Neural crest cell (in vitro differentiated cells): ENCODE data around the gene PADI4. TPM values are rescaled to one million over a fixed set of nuclear protein-coding genes. Genes with fewer than 3 reads are reported as not detected.

Experiments
- DNase-seq: peaks from one replicate; pipeline ENCODE4 v3.0.0; 2021; ENCODE audit warnings: low read depth, mixed read lengths, low spot score
- H3K27ac Mint-ChIP-seq: one replicate; pipeline ENCODE4 v1.8.0; 2021; ENCODE audit warnings: mild to moderate bottlenecking, mixed read lengths; ENCODE audit not compliant: unreplicated experiment
- H3K27me3 Mint-ChIP-seq: 2 replicates; pipeline ENCODE4 v1.8.0; 2021; ENCODE audit warnings: low read depth, mild to moderate bottlenecking, mixed read lengths
- H3K36me3 Mint-ChIP-seq: 2 replicates; pipeline ENCODE4 v1.8.0; 2021; ENCODE audit warnings: low read depth, mild to moderate bottlenecking, mixed read lengths
- H3K4me1 Mint-ChIP-seq: 2 replicates; pipeline ENCODE4 v1.8.0; 2021; ENCODE audit warnings: mixed read lengths
- H3K4me3 Mint-ChIP-seq: one replicate; pipeline ENCODE4 v1.8.0; 2021; ENCODE audit warnings: mild to moderate bottlenecking, mixed read lengths
- H3K9me3 Mint-ChIP-seq: 2 replicates; pipeline ENCODE4 v1.8.0; 2021; ENCODE audit warnings: mixed read lengths
- total RNA-seq: library from RNA; stranded (reverse); gene quantifications from 2 replicates; pipeline ENCODE4 v1.2.1, GENCODE V29; 2021
- TF ChIP-seq, protein P1 (sequence below): fragments of 200-600 bp; sonication (generic); conservative IDR thresholded peaks from 2 replicates; pipeline ENCODE4 v1.5.0; 2021; ENCODE audit warnings: antibody characterized with exemption, mild to moderate bottlenecking

PADI4 gene
- total RNA-seq, 1 donor from 2014 or later, result not detected

DNA sequence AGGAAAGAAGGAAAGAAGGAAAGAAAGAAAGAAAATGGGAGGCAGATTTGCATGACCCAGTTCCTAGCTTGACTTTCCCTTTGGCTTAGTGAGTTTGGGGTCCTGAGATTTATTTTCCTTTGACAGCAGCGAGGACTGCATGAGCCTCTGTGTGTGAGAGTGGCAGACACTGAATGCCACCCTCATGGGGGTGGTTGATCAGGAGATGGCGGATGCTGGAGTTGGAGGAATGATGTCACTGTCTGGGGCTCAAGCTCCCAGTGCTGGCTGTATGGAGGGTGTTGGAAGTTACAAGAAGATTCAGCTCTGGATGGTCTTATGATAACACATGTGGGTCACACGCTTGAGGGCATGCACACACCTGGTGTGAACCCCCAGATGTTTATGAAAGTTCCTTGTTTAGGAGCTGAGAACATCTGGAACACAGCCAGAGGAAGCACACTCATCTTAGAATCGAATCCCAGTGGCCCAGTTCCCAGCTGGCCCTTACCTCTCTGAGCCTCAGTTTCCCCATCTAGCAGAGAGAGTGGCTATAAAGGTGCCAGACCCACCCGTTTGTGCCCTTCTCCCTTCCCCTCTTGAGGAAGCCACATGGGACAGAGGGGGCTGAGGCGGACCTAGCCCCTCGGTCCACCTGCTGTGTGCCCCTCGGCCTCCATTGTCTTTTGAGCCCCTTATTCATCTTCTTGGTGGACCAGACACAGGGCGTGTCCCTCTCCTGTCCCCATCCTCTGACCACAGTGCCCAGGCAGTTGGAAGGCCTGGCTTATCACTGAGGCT lies 5.7 kb downstream of the PADI4 start:
- no peak for DNase-seq
- TF ChIP-seq, protein P1, sequence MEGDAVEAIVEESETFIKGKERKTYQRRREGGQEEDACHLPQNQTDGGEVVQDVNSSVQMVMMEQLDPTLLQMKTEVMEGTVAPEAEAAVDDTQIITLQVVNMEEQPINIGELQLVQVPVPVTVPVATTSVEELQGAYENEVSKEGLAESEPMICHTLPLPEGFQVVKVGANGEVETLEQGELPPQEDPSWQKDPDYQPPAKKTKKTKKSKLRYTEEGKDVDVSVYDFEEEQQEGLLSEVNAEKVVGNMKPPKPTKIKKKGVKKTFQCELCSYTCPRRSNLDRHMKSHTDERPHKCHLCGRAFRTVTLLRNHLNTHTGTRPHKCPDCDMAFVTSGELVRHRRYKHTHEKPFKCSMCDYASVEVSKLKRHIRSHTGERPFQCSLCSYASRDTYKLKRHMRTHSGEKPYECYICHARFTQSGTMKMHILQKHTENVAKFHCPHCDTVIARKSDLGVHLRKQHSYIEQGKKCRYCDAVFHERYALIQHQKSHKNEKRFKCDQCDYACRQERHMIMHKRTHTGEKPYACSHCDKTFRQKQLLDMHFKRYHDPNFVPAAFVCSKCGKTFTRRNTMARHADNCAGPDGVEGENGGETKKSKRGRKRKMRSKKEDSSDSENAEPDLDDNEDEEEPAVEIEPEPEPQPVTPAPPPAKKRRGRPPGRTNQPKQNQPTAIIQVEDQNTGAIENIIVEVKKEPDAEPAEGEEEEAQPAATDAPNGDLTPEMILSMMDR, result no peak
- Mint-ChIP-seq H3K27me3 (peaks cover 25% of the 10 kb centered on the region), H3K4me1 (peaks cover 7% of the 10 kb centered on the region), H3K27ac (peak overlapping the region; percentile 89), H3K9me3 (no peaks in the 10 kb centered on the region), H3K4me3 (no peak overlapping the region), H3K36me3 (no peaks in the 10 kb centered on the region)

DNA sequence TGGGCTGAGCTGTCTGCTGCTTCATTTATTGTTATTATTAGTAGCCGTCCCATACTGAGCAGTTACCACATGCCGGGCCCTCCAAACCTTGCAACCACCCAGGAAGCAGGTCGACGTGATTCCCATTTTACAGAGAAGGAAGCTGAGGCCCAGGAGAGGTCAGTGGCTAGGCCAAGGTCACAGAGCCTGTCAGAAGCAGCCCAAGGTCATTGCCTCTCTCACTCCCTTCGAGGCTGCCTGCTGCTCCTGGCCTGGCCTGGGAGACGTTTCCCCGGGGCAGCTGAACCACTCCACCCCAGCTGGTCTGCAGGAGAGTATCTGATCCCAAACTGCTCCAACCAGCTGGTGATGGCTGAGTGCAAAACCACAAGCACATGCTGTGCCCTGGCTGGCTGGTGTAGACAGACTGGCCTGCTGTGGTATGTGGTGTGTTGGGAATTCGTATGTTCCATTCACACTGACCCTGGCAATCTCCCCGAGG lies 6.5 kb downstream of the PADI4 start:
- H3K27me3 Mint-ChIP-seq, result peaks cover 29% of the 10 kb centered on the region
- no peaks in the 10 kb centered on the region for H3K36me3 Mint-ChIP-seq
- no peaks in the 10 kb centered on the region for H3K9me3 Mint-ChIP-seq
- TF ChIP-seq, protein P1, result no peak
- H3K4me3 Mint-ChIP-seq, result no peak overlapping the region
- H3K4me1 Mint-ChIP-seq, result peaks cover 3% of the 10 kb centered on the region
- no peak overlapping the region for H3K27ac Mint-ChIP-seq
- DNase-seq, result no peak

DNA sequence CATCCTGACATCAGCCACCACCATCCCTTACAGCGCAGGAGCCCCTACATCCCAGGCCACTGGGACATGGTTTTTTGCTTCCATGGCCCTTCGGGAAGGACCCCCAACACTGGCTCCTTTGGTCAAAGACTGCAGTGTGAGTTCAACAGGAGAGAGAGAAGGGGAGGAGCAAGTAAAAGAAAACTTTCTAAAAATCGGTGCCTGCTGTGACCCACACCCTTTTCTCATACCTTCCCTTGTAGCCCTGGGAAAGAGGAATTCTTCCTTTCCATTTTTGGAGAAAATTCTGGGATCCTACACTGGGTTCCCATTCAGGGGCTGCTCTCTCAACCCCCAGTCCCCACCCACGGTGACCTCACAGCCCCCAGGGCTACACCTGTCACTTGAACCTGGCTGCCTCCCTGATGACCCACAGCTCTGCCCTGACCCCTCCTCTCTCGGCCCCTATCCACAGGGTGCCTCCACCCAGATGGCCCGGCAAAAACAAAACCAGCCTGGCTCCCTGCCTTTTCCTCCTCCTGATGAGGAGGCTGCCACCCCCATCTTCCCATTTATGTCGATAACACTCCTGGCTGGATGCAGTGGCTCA lies 7.6 kb downstream of the PADI4 start:
- TF ChIP-seq, protein P1, result no peak
- H3K27ac Mint-ChIP-seq, result no peak overlapping the region
- no peak for DNase-seq
- H3K4me3 Mint-ChIP-seq, result no peak overlapping the region
- H3K4me1 Mint-ChIP-seq, result no peaks in the 10 kb centered on the region
- no peaks in the 10 kb centered on the region for H3K36me3 Mint-ChIP-seq
- H3K9me3 Mint-ChIP-seq, result no peaks in the 10 kb centered on the region
- peaks cover 33% of the 10 kb centered on the region for H3K27me3 Mint-ChIP-seq

DNA sequence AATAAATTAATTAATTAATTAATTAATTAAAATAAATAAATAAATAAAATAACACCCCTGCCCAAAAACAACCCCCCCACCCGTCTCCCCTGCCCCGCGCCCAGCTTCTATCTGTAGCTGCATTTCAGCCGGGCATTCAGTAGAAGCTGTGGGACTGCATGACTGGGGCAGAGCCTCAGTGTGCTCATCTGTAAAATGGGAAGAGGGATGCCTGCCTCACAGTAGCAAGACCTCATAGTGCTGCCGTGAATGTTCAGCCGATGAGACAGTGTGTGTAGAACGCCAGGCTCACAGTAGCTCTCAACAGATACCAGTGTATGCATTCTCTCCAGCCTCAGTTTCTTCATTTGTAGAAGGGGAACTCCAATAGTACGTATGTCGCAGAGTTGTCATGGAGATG lies 8.7 kb downstream of the PADI4 start:
- no peaks in the 10 kb centered on the region for H3K36me3 Mint-ChIP-seq
- H3K4me3 Mint-ChIP-seq, result no peak overlapping the region
- H3K27me3 Mint-ChIP-seq, result peaks cover 33% of the 10 kb centered on the region
- H3K27ac Mint-ChIP-seq, result no peak overlapping the region
- TF ChIP-seq, protein P1, result no peak
- no peak for DNase-seq
- H3K4me1 Mint-ChIP-seq, result no peaks in the 10 kb centered on the region
- no peaks in the 10 kb centered on the region for H3K9me3 Mint-ChIP-seq

DNA sequence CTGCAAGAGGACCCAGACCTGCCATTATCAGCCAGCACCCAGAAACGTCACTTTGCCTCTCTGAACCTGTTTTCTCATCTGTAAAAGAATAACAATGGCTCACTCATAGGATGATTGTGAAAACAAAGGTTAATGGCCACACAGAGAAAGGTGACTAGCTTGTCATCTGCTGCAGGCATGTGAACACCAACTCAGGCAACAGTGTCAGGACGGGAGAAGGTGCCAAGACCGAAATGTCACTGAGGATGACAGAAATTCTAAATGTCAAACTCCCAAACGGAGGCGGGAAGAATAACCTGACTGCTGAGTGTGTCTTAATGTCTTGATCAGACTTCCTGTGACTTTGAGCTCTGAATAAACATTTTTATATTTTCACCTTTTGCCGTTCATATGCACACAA lies 10.3 kb downstream of the PADI4 start:
- TF ChIP-seq, protein P1, result no peak
- DNase-seq, result no peak
- Mint-ChIP-seq H3K9me3 (no peaks in the 10 kb centered on the region), H3K27me3 (peaks cover 35% of the 10 kb centered on the region), H3K27ac (no peak overlapping the region), H3K4me1 (no peaks in the 10 kb centered on the region), H3K4me3 (no peak overlapping the region), H3K36me3 (no peaks in the 10 kb centered on the region)
